Ishikawa (cell line): ENCODE measurements around the gene NDUFAF7.

Experiments used
- CEBPB ChIP-seq: IDR thresholded peaks from 2 replicates; pipeline ENCODE4 v1.6.1; 2012
- CREB1 ChIP-seq: IDR thresholded peaks from 2 replicates; pipeline ENCODE4 v1.6.1; 2012; ENCODE audit warnings: low read depth
- EGR1 ChIP-seq: IDR thresholded peaks from 2 replicates; pipeline ENCODE4 v1.6.1; 2012
- EP300 ChIP-seq: IDR thresholded peaks from 2 replicates; pipeline ENCODE4 v1.6.1; 2012; ENCODE audit warnings: borderline replicate concordance
- FOXM1 ChIP-seq: IDR thresholded peaks from 2 replicates; pipeline ENCODE4 v1.6.1; 2012; ENCODE audit warnings: low read depth, borderline replicate concordance
- MAX ChIP-seq: IDR thresholded peaks from 2 replicates; pipeline ENCODE4 v1.6.1; 2012
- NFIC ChIP-seq: IDR thresholded peaks from 2 replicates; pipeline ENCODE4 v1.6.1; 2012
- RAD21 ChIP-seq: IDR thresholded peaks from 2 replicates; pipeline ENCODE4 v1.6.1; 2012; ENCODE audit warnings: low read depth
- TAF1 ChIP-seq: IDR thresholded peaks from 2 replicates; pipeline ENCODE4 v1.6.1; 2012; ENCODE audit warnings: low read depth, mild to moderate bottlenecking
- TCF12 ChIP-seq: IDR thresholded peaks from 2 replicates; pipeline ENCODE4 v1.6.1; 2012; ENCODE audit warnings: low read depth
- TEAD4 ChIP-seq: IDR thresholded peaks from 2 replicates; pipeline ENCODE4 v1.6.1; 2012
- USF1 ChIP-seq: IDR thresholded peaks from 2 replicates; pipeline ENCODE4 v1.6.1; 2012
- YY1 ChIP-seq: IDR thresholded peaks from 2 replicates; pipeline ENCODE4 v1.6.1; 2012; ENCODE audit warnings: low read depth
- ZBTB7A ChIP-seq: IDR thresholded peaks from 2 replicates; pipeline ENCODE4 v1.6.1; 2012; ENCODE audit warnings: low read depth
- TF ChIP-seq, protein P1 (sequence below): IDR thresholded peaks from 2 replicates; pipeline ENCODE4 v1.6.1; 2012; ENCODE audit warnings: low read depth, mild to moderate bottlenecking

NDUFAF7 gene

GRCh38 chr2:37211212-37211611 lies 20.2 kb upstream of the NDUFAF7 start:
- TF ChIP-seq YY1 (no peak), ZBTB7A (no peak), CREB1 (no peak), CEBPB (no peak)

DNA sequence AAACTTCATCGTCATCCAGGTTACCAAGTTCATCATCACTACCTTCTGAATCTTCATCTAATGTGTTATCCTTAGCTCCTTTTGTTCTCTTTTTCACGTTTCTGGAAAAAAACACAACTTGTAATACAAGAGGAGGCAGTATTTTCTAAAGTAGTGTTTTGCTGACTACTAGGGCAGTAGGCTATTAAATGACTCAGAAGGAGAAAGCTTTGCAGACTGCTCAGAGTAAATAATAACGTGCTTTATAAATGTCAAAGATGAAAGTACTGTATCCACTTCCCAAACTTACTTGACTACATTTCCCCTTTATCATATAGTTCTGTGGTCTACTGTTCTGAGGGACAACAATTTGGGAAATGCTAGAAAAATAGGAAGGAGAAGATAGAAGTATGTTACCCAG lies 19.5 kb upstream of the NDUFAF7 start:
- TF ChIP-seq USF1, result no peak
- TF ChIP-seq CREB1, result no peak
- no peak for TF ChIP-seq TAF1
- no peak for TF ChIP-seq TEAD4
- TF ChIP-seq EP300, result no peak
- TF ChIP-seq, protein P1, sequence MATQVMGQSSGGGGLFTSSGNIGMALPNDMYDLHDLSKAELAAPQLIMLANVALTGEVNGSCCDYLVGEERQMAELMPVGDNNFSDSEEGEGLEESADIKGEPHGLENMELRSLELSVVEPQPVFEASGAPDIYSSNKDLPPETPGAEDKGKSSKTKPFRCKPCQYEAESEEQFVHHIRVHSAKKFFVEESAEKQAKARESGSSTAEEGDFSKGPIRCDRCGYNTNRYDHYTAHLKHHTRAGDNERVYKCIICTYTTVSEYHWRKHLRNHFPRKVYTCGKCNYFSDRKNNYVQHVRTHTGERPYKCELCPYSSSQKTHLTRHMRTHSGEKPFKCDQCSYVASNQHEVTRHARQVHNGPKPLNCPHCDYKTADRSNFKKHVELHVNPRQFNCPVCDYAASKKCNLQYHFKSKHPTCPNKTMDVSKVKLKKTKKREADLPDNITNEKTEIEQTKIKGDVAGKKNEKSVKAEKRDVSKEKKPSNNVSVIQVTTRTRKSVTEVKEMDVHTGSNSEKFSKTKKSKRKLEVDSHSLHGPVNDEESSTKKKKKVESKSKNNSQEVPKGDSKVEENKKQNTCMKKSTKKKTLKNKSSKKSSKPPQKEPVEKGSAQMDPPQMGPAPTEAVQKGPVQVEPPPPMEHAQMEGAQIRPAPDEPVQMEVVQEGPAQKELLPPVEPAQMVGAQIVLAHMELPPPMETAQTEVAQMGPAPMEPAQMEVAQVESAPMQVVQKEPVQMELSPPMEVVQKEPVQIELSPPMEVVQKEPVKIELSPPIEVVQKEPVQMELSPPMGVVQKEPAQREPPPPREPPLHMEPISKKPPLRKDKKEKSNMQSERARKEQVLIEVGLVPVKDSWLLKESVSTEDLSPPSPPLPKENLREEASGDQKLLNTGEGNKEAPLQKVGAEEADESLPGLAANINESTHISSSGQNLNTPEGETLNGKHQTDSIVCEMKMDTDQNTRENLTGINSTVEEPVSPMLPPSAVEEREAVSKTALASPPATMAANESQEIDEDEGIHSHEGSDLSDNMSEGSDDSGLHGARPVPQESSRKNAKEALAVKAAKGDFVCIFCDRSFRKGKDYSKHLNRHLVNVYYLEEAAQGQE, result no peak

- no peak for TF ChIP-seq TAF1
- no peak for TF ChIP-seq TEAD4
- TF ChIP-seq ZBTB7A, result no peak
- no peak for TF ChIP-seq USF1
- no peak for TF ChIP-seq TCF12
- no peak for TF ChIP-seq NFIC
- no peak for TF ChIP-seq FOXM1
- no peak for TF ChIP-seq CREB1
- TF ChIP-seq MAX, result no peak
- TF ChIP-seq EP300, result no peak
- TF ChIP-seq RAD21, result no peak
- TF ChIP-seq EGR1, result no peak
- TF ChIP-seq CEBPB, result no peak
- TF ChIP-seq, protein P1, result no peak
- no peak for TF ChIP-seq YY1
Observed at GRCh38 chr2:37215250-37215649, 16.2 kb upstream of the NDUFAF7 start.

DNA sequence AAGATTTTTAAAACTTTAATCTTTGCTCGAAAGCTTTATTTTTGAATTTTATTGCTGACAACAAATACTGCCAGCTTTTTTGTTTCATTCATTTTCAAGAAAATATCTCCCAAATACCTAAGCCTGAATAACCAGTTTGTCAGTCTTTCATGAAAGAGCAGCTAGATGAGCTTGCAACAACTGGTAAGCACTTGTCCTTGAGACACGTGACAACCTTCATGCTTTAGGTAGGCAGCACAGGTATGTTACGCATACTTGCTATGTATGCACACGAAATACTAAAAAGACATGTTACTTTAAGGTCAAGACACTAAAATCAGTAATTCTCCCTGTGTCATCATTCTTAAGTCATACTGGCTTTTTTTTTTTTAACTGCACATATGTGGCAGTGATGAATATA lies 12.4 kb upstream of the NDUFAF7 start:
- TF ChIP-seq CEBPB, result no peak
- TF ChIP-seq EGR1, result no peak
- no peak for TF ChIP-seq NFIC
- no peak for TF ChIP-seq ZBTB7A
- no peak for TF ChIP-seq YY1
- no peak for TF ChIP-seq FOXM1
- TF ChIP-seq MAX, result no peak
- TF ChIP-seq TAF1, result no peak
- TF ChIP-seq TCF12, result no peak
- no peak for TF ChIP-seq CREB1

- no peak for TF ChIP-seq YY1
- TF ChIP-seq MAX, result no peak
- TF ChIP-seq TCF12, result no peak
- no peak for TF ChIP-seq TAF1
- TF ChIP-seq FOXM1, result no peak
- TF ChIP-seq ZBTB7A, result no peak
- TF ChIP-seq, protein P1, result no peak
- no peak for TF ChIP-seq EGR1
- no peak for TF ChIP-seq USF1
- no peak for TF ChIP-seq CEBPB
- no peak for TF ChIP-seq TEAD4
- TF ChIP-seq RAD21, result no peak
- no peak for TF ChIP-seq CREB1
Observed at GRCh38 chr2:37223131-37223530, 8.3 kb upstream of the NDUFAF7 start.
